ENCODE measurements around the gene PDCD10.

PDCD10 gene

DNA sequence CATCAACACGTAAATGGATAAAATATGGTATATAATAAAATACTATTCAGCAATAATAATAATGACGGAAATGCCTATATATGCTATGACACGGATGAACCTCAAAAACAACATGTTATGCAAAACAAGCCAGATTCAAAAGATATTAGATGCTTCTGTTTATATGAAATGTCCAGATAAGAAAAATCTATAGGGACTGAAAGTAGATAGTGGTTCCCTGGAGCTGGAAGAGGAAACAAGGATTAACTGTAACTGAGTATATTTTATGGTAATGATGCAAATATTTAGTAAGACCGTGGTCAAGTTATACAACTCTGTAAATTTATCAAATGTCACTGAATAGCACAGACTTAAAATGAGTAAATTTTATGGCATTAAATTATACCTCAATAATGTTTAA, 55.2 kb downstream of the PDCD10 start:
- H3K27ac Mint-ChIP-seq: no peak overlapping the region

DNA sequence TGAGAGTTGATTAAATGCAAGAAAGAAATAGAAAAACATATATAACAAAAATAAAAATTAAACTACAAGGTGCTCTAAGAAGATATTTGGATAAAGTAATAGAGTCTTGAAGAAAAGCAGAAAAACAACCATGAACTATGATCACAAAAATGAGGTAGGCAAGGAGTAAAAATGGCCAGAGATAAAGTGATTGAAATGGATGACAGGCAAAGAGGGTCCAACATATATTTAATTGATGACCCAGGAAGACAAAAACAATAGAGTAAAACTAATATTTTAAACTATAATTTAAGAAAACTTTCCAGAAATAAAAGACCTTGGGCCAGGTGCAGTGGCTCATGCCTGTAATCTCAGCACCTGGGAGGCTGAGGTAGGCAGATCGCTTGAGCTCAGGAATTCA, 58.8 kb downstream of the PDCD10 start:
- no peaks in the 10 kb centered on the region for H3K27me3 Mint-ChIP-seq
- H3K4me3 Mint-ChIP-seq: no peak overlapping the region
- peaks cover 60% of the 10 kb centered on the region for H3K36me3 Mint-ChIP-seq
- DNase-seq (ENCODE audit: low spot score in 2 of 2): no peak
- H3K27ac Mint-ChIP-seq: no peak overlapping the region
- ATAC-seq (ENCODE audit: low read depth): no peak
- no peaks in the 10 kb centered on the region for H3K4me1 Mint-ChIP-seq
- peaks cover 16% of the 10 kb centered on the region for H3K9me3 Mint-ChIP-seq

More for the DNA sequence above, 55.2 kb downstream of the PDCD10 start:
- H3K4me3 Mint-ChIP-seq: no peak overlapping the region
- H3K27me3 Mint-ChIP-seq: no peaks in the 10 kb centered on the region
- no peak for DNase-seq (ENCODE audit: low spot score in 2 of 2)
- ATAC-seq (ENCODE audit: low read depth): no peak
- peaks cover 53% of the 10 kb centered on the region for H3K36me3 Mint-ChIP-seq
- no peaks in the 10 kb centered on the region for H3K4me1 Mint-ChIP-seq
- H3K9me3 Mint-ChIP-seq: peaks cover 12% of the 10 kb centered on the region

DNA sequence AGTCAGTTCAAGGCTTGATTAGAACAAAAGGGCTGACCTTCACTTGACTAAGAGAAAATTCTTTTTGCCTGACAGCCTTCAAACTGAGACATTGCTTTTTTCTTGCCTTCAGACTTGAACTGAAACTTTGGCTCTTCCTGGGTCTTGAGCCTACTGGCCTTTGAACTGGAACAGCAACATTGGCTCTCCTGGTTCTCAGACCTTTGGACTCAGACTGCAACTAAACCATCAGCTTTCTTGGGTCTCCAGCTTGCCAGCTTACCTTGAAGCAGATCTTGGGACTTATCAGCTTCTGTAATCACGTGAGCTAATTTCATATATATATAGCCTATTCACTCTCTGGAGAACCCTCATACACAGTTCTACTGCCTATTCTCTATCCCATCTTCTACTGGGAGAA, 61.5 kb downstream of the PDCD10 start:
- peaks cover 47% of the 10 kb centered on the region for H3K36me3 Mint-ChIP-seq
- no peaks in the 10 kb centered on the region for H3K27me3 Mint-ChIP-seq
- DNase-seq (ENCODE audit: low spot score in 2 of 2): no peak
- no peak overlapping the region for H3K27ac Mint-ChIP-seq
- no peak for ATAC-seq (ENCODE audit: low read depth)
- no peak overlapping the region for H3K4me3 Mint-ChIP-seq
- H3K9me3 Mint-ChIP-seq: peaks cover 16% of the 10 kb centered on the region
- no peaks in the 10 kb centered on the region for H3K4me1 Mint-ChIP-seq

DNA sequence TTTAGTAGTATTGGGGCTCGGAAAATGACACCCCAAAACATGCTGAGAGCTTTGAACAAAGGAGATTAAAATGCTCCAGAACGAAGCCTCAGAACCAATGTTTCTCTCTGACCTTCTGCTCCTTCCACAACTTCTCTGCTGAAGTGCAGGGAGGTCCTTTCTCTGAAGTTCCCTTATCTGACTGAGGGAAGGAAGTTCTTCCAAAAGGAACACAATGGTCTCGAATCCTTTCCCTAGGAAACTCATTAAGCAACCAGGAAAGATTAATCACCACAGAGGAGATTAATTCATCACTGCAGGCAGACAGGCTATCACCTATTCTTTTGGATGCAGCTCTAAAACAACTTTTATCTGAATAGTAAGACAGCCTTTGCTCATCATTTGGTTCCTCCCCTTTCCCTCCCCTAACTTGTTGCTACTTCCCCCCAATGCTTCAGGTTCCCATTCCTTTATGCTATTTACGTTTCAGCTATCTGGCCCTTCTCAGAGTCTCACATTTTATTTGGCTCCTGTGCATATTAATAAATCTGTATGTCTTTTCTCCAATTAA, 62.7 kb downstream of the PDCD10 start:
- ATAC-seq (ENCODE audit: low read depth) (no peak), DNase-seq (ENCODE audit: low spot score in 2 of 2) (no peak)
- peaks cover 13% of the 10 kb centered on the region for H3K9me3 Mint-ChIP-seq
- no peaks in the 10 kb centered on the region for H3K27me3 Mint-ChIP-seq
- H3K36me3 Mint-ChIP-seq: peaks cover 39% of the 10 kb centered on the region
- no peaks in the 10 kb centered on the region for H3K4me1 Mint-ChIP-seq
- no peak overlapping the region for H3K27ac Mint-ChIP-seq
- H3K4me3 Mint-ChIP-seq: no peak overlapping the region

DNA sequence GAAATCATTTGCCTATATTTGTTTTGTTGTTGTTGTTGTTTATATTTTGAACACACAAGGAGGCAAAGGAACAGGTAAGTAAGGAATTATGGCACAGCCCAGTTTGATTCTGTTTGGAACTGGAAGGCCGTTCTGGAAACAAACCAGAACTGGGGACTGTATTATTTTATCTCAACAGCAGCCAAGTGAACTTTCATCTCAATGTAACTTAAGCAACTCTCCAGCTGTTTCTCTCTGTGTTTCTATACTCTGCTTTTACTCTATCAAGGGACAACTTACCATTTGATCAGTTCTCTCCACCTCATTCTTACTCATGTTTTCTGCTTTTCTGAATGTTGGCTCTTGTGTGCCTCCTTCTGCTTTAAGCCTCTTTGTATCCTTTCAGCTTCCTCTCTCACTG, 65.0 kb downstream of the PDCD10 start:
- Mint-ChIP-seq H3K27ac (no peak overlapping the region), H3K27me3 (no peaks in the 10 kb centered on the region), H3K36me3 (peaks cover 19% of the 10 kb centered on the region), H3K9me3 (peaks cover 3% of the 10 kb centered on the region), H3K4me3 (no peak overlapping the region), H3K4me1 (no peaks in the 10 kb centered on the region)
- DNase-seq (ENCODE audit: low spot score in 2 of 2): no peak
- no peak for ATAC-seq (ENCODE audit: low read depth)

DNA sequence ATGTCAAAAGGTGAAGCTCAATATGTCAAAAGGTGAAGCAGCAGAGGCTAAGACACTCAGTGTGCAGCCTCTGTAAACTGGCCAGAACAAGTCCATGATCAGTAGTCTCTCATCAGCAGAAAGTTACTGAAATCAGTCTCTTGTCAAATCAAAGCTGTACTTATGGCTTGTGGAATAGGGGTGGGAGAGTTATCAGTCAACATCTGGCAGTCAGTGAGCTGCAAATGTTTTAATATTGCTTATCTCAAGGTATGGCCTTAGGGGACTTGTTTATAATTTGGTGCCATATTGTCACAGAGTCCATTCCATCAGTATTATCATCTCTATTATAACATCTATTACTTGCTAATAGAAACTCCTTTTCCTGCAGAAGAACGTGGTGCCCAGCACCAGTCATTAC, 66.0 kb downstream of the PDCD10 start:
- H3K9me3 Mint-ChIP-seq: peaks cover 1% of the 10 kb centered on the region
- no peaks in the 10 kb centered on the region for H3K27me3 Mint-ChIP-seq
- no peak overlapping the region for H3K27ac Mint-ChIP-seq
- ATAC-seq (ENCODE audit: low read depth) (no peak), DNase-seq (ENCODE audit: low spot score in 2 of 2) (no peak)
- H3K36me3 Mint-ChIP-seq: peaks cover 11% of the 10 kb centered on the region
- H3K4me3 Mint-ChIP-seq: no peak overlapping the region
- H3K4me1 Mint-ChIP-seq: no peaks in the 10 kb centered on the region

DNA sequence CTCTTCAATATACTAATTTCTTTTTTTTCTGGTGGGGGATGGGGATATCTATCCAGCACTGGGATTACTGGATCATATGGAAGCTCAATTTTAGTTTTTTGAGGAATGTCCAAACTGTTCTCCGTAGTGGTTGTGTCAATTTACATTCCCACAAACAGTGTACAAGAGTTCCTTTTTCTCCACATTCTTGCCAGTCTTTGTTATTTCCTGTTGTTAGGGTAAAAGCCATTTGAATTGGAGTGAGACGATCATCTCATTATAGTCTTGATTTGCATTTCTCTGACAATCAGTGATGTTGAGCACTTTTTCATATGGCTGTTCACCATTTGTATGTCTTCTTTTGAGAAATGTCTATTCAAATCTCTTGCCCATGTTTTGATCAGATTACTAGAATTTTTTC, 68.1 kb downstream of the PDCD10 start:
- Mint-ChIP-seq H3K9me3 (no peaks in the 10 kb centered on the region), H3K4me3 (no peak overlapping the region), H3K36me3 (no peaks in the 10 kb centered on the region), H3K27ac (no peak overlapping the region), H3K4me1 (no peaks in the 10 kb centered on the region), H3K27me3 (no peaks in the 10 kb centered on the region)
- DNase-seq (ENCODE audit: low spot score in 2 of 2) (no peak), ATAC-seq (ENCODE audit: low read depth) (no peak)

DNA sequence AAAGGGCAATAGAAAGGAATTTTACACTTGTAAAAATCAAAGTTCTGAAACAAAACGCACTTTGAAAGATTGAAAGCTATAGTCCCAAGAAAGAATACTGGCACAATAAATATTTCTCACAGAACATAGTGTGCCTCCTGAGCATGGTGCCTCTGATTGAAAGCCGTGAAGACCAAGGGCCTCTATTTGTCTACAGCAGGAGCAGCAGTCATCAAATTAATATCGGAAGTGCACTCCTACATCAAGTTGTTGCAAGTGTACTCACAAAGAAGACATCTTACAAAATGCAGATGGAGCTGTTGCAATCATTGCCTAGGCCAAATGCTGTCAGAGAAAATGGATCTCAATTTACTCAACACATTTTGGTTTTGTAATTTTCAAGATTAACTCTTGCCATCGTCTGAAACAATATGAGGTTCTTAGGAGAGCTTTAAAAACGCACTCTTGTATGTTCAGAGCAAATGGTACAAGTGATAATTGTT, 71.7 kb downstream of the PDCD10 start:
- no peak for ATAC-seq (ENCODE audit: low read depth)
- H3K36me3 Mint-ChIP-seq: no peaks in the 10 kb centered on the region

DNA sequence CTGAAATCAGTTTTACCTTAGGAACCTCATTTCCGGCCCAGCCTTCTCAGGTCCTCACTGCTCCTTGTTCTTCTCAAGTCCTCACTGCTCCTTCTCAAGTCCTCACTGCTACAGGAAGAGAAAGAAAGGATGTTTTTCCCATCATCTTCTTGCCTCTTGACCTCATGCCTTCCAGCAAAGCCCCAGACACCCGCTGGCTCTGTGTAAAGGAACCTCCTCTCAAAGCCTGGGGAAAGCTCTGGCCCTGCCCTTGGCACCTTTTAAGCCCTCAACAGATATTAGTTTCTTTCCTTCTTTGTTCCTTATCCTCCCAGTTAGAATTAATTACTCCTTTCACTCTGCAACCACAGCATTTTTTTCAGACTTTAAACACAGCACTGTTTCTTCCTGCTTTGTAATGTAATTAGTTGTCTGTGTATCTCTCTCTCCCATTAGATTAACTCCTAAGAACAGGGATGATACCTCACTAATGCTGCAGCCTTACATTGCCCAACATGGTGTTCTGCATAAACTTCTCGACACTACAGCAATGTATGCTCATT, 76.9 kb downstream of the PDCD10 start:
- Mint-ChIP-seq H3K4me1 (peaks cover 7% of the 10 kb centered on the region), H3K36me3 (no peaks in the 10 kb centered on the region), H3K4me3 (no peak overlapping the region), H3K9me3 (no peaks in the 10 kb centered on the region), H3K27me3 (peaks cover 3% of the 10 kb centered on the region), H3K27ac (no peak overlapping the region)
- no peak for DNase-seq (ENCODE audit: low spot score in 2 of 2)
- ATAC-seq (ENCODE audit: low read depth): no peak

More for the DNA sequence above, 71.7 kb downstream of the PDCD10 start:
- DNase-seq (ENCODE audit: low spot score in 2 of 2): no peak
- H3K9me3 Mint-ChIP-seq: no peaks in the 10 kb centered on the region
- H3K27me3 Mint-ChIP-seq: no peaks in the 10 kb centered on the region
- H3K4me1 Mint-ChIP-seq: no peaks in the 10 kb centered on the region
- no peak overlapping the region for H3K27ac Mint-ChIP-seq
- no peak overlapping the region for H3K4me3 Mint-ChIP-seq

DNA sequence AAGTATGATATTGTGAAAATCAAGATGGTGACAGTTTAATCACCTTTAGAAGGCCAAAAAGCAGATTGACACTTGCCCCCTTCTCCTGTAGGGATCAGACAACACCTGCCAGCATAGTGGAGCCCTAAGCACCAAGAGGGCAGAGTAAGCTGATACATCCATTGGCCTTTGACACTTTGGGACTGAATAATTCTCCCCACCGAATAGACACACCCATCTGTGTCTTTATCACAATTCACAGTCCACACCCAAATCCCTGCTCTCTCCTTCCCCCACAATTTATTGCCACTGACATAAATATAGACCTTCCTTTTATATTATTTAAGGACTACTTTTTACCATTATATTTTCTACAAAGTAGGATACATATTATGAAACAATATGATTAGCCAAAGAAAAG, 77.9 kb downstream of the PDCD10 start:
- Mint-ChIP-seq H3K36me3 (no peaks in the 10 kb centered on the region), H3K27me3 (peaks cover 3% of the 10 kb centered on the region), H3K9me3 (no peaks in the 10 kb centered on the region), H3K4me3 (no peak overlapping the region), H3K27ac (no peak overlapping the region), H3K4me1 (peaks cover 7% of the 10 kb centered on the region)
- no peak for DNase-seq (ENCODE audit: low spot score in 2 of 2)
- no peak for ATAC-seq (ENCODE audit: low read depth)

DNA sequence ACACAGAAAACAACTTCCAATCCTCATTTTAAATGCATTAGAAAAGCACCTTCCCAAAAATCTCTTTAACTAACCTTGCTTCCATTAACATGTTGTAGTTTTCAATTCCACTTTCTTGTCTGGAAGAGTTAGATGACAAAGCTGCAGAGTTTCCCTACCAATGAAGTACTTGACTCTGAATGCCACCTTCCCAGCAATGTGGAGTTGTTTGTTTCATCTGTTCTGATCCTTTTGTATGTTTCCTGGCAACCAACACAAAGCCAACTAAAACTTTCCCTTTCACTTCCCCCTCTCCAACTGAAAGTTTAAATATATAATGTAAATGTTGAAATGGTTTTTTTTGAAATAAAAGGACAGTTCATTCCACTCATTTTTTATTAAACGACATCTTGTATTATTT, 80.9 kb downstream of the PDCD10 start, which contains the start of gene WDR49:
WDR49 (minus strand) TSS at position 183 of the 400 bp plus-strand sequence. CDS start 517 bp downstream, outside the sequence.
- peaks cover 3% of the 10 kb centered on the region for H3K27me3 Mint-ChIP-seq
- DNase-seq (ENCODE audit: low spot score in 2 of 2): no peak
- ATAC-seq (ENCODE audit: low read depth): peak; percentile 53
- peaks cover 11% of the 10 kb centered on the region for H3K4me1 Mint-ChIP-seq
- H3K36me3 Mint-ChIP-seq: no peaks in the 10 kb centered on the region
- H3K27ac Mint-ChIP-seq: peak within 1 kb of the TSS; percentile 21
- H3K4me3 Mint-ChIP-seq: peak within 1 kb of the TSS; percentile 22
- no peaks in the 10 kb centered on the region for H3K9me3 Mint-ChIP-seq

DNA sequence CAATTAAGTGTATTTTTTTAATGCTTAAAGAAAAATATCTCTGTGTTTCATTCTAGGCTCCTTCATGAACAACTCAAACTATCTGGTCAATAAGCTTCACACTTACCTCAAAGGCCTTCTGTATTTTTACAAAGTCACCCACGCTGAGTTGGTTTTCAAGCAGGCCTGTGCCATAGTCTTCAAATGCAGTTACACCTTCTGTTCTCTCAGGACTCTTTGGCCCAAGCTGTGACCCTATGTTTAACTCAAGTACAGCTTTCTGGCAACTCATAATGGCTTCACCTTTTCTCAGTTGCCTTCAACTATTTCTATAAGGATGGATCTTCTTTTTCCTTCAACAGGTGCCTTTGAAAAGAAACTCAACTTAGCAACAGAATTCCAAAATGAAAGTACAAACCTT, 81.5 kb downstream of the PDCD10 start:
- no peak overlapping the region for H3K4me3 Mint-ChIP-seq
- peaks cover 11% of the 10 kb centered on the region for H3K4me1 Mint-ChIP-seq
- H3K27ac Mint-ChIP-seq: peak overlapping the region; percentile 21
- DNase-seq (ENCODE audit: low spot score in 2 of 2) (no peak), ATAC-seq (ENCODE audit: low read depth) (no peak)
- no peaks in the 10 kb centered on the region for H3K36me3 Mint-ChIP-seq
- H3K9me3 Mint-ChIP-seq: no peaks in the 10 kb centered on the region
- peaks cover 3% of the 10 kb centered on the region for H3K27me3 Mint-ChIP-seq

DNA sequence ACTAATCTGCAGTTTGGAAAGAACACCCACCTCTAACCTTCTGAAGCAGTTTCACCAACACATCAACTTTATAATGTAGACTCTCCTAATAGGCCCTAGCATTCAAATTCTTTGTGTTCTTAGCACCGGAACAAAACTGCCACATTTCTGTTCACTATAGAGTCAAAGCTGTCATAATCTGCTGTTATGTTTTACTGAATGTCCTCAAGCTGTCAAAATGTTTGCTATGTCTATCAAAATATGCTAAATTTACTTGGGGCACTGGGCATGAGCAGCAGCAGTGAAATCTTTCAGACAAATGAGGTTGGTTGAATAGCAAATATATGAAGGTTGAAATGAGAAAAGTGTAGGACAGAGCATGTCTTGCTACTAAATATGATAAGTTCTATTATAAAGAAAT, 82.9 kb downstream of the PDCD10 start:
- DNase-seq (ENCODE audit: low spot score in 2 of 2): no peak

DNA sequence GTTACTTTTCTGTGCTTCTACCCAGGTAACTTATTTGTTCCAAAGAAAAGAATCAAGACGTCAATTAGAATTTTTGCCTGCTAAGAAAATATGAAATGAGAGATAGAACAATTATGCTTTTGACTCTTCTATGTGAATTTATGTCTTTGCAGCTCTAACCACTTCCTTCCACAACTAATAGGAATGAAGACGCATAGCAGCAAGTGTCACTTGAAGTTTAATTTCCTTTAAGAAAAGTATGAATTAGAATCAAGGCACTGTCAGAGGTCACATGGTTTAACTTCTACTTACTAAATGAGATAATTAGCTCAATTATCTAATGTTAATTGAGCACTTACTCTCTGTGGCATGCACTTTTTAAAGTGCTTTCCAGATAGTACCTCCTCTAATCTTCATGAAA, 84.2 kb downstream of the PDCD10 start:
- peak overlapping the region; percentile 22 for H3K27ac Mint-ChIP-seq
- peaks cover 11% of the 10 kb centered on the region for H3K4me1 Mint-ChIP-seq
- H3K27me3 Mint-ChIP-seq: peaks cover 6% of the 10 kb centered on the region
- no peak for DNase-seq (ENCODE audit: low spot score in 2 of 2)
- ATAC-seq (ENCODE audit: low read depth): no peak
- H3K9me3 Mint-ChIP-seq: peaks cover 3% of the 10 kb centered on the region
- H3K36me3 Mint-ChIP-seq: peaks cover 4% of the 10 kb centered on the region
- no peak overlapping the region for H3K4me3 Mint-ChIP-seq

More for the DNA sequence above, 82.9 kb downstream of the PDCD10 start:
- no peaks in the 10 kb centered on the region for H3K36me3 Mint-ChIP-seq
- no peaks in the 10 kb centered on the region for H3K27me3 Mint-ChIP-seq
- no peak for ATAC-seq (ENCODE audit: low read depth)
- H3K27ac Mint-ChIP-seq: no peak overlapping the region
- peaks cover 11% of the 10 kb centered on the region for H3K4me1 Mint-ChIP-seq
- no peak overlapping the region for H3K4me3 Mint-ChIP-seq
- H3K9me3 Mint-ChIP-seq: no peaks in the 10 kb centered on the region

DNA sequence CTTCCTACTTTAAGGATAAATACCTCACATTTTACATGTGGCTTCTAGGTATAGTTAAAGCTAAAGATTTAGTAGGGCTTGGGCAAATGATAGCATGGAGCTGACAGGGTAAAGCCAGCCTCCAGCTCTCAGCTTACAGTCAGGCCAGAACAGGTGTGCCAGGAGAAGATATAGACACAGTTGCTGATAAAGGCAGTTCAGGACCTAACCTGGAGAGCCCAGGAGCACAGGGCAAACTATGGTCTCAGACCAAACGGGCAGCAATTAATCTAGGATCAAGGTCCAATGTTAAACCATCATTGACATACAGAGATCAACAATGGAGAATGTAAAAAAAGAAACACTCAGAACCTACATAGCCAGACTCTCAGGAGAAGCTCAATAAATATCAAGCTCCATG, 84.9 kb downstream of the PDCD10 start:
- peaks cover 11% of the 10 kb centered on the region for H3K4me1 Mint-ChIP-seq
- peaks cover 5% of the 10 kb centered on the region for H3K9me3 Mint-ChIP-seq
- peaks cover 6% of the 10 kb centered on the region for H3K27me3 Mint-ChIP-seq
- ATAC-seq (ENCODE audit: low read depth): no peak
- DNase-seq (ENCODE audit: low spot score in 2 of 2): no peak
- H3K4me3 Mint-ChIP-seq: no peak overlapping the region
- peak overlapping the region; percentile 22 for H3K27ac Mint-ChIP-seq
- peaks cover 4% of the 10 kb centered on the region for H3K36me3 Mint-ChIP-seq
